HG03095 (cell line): ENCODE results near the gene TAS2R43.
"Not testable (repeated sequence)": the region's sequence is repeated elsewhere in the genome, so short reads cannot be mapped to it uniquely, and the experiment has no call there.

Source experiments
- ATAC-seq: cut with Tn5 transposase; IDR thresholded peaks from one replicate; pipeline ENCODE4 v1.9.1; 2021; ENCODE audit warnings: moderate library complexity; ENCODE audit not compliant: unreplicated experiment

The TAS2R43 gene

DNA sequence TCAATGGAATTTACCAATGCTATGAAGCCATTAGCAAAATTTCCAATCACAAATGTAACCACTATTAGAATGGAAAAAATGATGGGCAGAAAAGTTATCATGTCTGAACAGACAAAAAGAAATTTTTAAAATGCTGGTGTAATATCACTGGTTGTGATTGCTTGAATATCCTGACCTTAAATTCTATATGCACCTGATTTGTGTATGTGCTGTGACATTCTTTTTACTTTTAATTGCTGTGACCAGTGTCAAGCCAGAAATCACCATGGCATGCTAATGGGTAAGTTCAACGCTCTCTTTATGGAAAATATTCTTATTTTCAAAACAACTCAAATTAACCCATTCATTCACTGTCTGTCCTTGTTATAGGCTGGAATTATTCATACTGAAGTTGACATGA, 29.9 kb downstream of the TAS2R43 start, which contains the start of gene TAS2R46:
Gene TAS2R46, minus strand, starts transcription at position 101 of the 400 bp plus-strand sequence. Its CDS starts 0 bp downstream, at position 101.
- ATAC-seq = not testable (repeated sequence)

DNA sequence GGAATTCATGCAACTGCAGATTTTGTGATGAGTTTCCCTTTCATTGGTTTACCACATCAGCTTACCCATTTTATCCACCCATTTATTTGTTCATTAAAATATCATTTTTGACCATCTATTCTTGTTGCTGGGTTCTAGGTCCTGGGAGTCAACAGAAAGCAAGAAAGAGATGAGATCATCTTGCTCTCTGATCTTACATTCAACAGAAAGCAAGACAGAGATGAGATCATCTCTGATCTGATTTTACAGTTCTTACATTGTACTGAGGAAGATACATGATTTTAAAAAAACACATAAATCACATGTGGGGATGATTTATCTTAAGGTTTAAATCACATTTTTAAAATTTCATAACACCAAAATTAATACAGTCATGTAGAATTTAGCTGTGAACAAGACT, 32.3 kb downstream of the TAS2R43 start:
- ATAC-seq = no peak

DNA sequence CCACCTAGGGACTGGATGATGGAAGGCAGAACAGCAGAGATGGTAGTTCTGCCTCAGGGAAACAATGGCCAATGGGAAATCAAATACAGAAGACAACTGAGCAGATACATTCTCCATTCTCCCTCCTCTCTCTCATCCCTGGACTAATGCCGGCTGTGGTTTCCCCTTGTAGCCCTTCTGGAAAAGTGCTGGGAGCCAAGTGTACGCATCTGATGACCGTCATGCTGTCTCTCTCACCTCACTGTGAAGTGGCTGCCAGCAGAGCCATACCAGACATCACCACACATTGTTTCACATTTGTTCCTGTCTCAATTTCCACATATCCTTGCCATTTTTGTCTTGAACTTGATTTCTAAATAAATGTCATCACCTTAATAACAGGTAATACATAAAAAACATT, 33.1 kb downstream of the TAS2R43 start:
- ATAC-seq = no peak

DNA sequence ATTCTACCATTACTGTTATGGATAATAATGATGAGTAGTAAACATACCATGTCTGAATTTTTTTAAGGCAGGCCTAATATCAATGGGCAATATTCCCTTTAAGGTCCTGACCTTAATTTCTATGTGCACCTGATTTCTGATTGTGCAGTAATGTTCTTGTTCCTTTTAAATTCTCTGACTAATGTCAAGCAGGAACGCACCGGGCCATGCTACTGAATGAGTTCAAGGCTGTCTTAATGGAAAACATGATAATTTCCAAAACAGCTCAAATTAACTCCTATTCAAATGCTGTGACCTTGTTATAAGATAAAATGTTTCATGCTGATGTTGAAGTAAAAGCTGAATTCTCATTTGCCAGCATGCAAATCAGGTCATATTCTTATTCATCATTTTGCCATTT, 36.8 kb downstream of the TAS2R43 start:
- ATAC-seq = no peak

DNA sequence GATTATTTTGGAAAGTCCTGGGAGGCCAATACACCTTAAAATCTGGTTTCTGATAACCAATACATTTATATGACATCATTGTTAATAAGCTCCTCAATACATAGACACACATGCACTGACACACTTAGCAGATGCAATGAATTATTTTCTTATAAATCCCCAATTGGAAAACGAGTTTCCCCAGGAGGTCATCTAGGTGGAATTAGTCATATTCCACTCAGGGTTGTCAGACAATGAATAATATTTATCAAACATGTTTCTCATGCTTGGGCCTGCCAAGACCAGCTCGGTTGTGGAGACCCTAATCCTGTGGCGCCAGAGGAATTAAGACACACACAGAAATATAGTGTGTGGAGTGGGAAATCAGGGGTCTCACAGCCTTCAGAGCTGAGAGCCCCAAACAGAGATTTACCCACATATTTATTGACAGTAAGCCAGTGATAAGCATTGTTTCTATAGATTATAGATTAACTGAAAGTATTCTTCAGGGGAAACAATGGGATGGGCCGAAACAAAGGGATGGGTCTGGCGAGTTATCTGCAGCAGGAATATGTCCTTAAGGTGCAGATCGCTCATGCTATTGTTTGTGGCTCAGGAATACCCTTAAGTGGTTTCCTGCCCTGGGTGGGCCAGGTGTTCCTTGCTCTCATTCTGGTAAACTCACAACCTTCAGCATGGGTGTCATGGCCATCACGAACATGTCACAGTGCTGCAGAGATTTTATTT, 42.1 kb downstream of the TAS2R43 start:
- ATAC-seq = not testable (repeated sequence)

DNA sequence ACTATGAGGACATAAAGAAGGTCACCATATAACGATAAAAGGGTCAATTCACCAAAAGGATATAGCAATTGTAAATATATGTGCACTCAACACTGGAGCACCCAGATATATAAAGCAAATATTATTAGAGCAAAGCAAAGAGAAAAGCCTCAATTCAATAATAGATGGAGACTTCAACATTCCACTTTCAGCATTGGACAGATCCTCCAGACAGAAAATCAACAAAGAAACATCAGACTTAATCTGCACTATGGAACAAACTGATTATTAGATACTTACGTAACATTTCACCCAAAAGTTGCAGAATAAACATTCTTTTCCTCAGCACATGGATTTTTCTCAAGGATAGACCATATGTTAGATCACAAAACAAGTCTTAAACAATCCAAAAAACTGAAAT, 50.7 kb downstream of the TAS2R43 start:
- ATAC-seq = not testable (repeated sequence)
